ENCODE results near the gene NKIRAS1. TPM values are rescaled to one million over a fixed set of nuclear protein-coding genes. Genes with fewer than 3 reads are reported as not detected.

Gene NKIRAS1
- total RNA-seq, 1 experiment from 2014 or later, result 12.0 TPM

DNA sequence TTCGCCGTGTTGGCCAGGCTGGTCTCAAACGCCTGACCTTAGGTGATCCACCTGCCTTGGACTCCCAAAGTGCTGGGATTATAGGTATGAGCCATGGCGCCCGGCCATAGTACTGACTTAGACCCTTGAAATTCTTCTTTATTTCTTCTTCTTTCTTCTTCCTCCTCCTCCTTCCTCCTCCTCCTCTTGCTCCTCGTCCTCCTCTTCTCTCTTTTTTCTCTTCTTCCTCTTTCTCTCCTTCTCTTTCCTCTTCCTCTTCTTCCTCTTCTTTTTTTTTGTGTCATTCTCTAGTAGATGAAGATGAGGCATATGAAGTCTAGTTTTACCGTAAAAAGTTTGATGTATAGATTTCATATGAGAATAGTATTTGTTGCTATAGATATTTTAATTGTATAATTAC, 9.5 kb upstream of the NKIRAS1 start:
- ChIA-PET RAD21 (ENCODE audit: low non-redundant PET in 1 of 2, low total read pairs in 2 of 2, uncharacterized antibody in 2 of 2, unreplicated experiment in 2 of 2) (no interaction called here), CTCF (interaction anchor here (0.9 kb wide), 1 partner anchor 37 kb away, joined by 3 read pairs; no protein-coding TSS in a partner anchor), POLR2A (interaction anchor here (0.6 to 5.6 kb wide), 2 partner anchors 8 to 62 kb away, joined by 4 to 69 read pairs; partner anchors contain the start of genes NKIRAS1 and RPL15)
- Histone ChIP-seq H3K79me2 (ENCODE audit: insufficient read depth, low read length) (no peaks in the 10 kb centered on the region), H3K9me2 (ENCODE audit: insufficient read depth) (no peaks in the 10 kb centered on the region), H3K27ac (ENCODE audit: low read depth, low read length) (no peak overlapping the region), H3K36me3 (ENCODE audit: control insufficient read depth in 1 of 2, insufficient read depth in 2 of 2, low read length in 2 of 2) (no peaks in the 10 kb centered on the region), H3K9ac (ENCODE audit: low read length) (no peak overlapping the region), H4K20me1 (ENCODE audit: insufficient read depth) (no peaks in the 10 kb centered on the region), H3K9me3 (ENCODE audit: control insufficient read depth in 1 of 2, insufficient read depth in 1 of 2, low read depth in 1 of 2, low read length in 2 of 2) (no peaks in the 10 kb centered on the region), H2AFZ (ENCODE audit: low read depth, low read length, poor library complexity, severe bottlenecking) (no peak overlapping the region), H3K27me3 (ENCODE audit: insufficient read depth, low read length) (no peaks in the 10 kb centered on the region), H3K4me1 (ENCODE audit: control insufficient read depth in 1 of 2, insufficient read depth in 2 of 2, low read length in 2 of 2) (peaks cover 13 to 16% of the 10 kb centered on the region in 2 experiments), H3K4me2 (ENCODE audit: low read length) (no peak overlapping the region), H3K4me3 (replicated peaks in 1 of 2; ENCODE audit: low read depth in 1 of 2, low read length in 2 of 2) (no peak overlapping the region)
- DNase-seq (ENCODE audit: low read depth, low spot score) (no peak), ATAC-seq (no peak)
- BruUV-seq (replicated peaks), result no TSS peak
- intact Hi-C loops (cut with micrococcal nuclease), result no loop called here
- TF ChIP-seq EZH2 (IDR thresholded peaks at IDR 0.05), result no peak
- TF ChIP-seq CTCF (IDR thresholded peaks at IDR 0.05 in 2 of 3, conservative IDR thresholded peaks at IDR 0.05 in 1 of 3; ENCODE audit: borderline replicate concordance in 1 of 3, insufficient read depth in 1 of 3, low read depth in 2 of 3, low read length in 2 of 3), result no peak
- no peak for TF ChIP-seq JUND (IDR thresholded peaks at IDR 0.05)
- no peak for TF ChIP-seq YY1 (IDR thresholded peaks at IDR 0.05; ENCODE audit: extremely low read depth, insufficient replicate concordance, low read depth, low read length)
- no peak for TF ChIP-seq SRF (IDR thresholded peaks at IDR 0.05; ENCODE audit: low read depth)
- no peak for TF ChIP-seq POLR2AphosphoS5 (IDR thresholded peaks at IDR 0.05; ENCODE audit: low read depth, low read length)
- TF ChIP-seq POLR2A (IDR thresholded peaks at IDR 0.05; ENCODE audit: borderline replicate concordance, extremely low read depth, insufficient read depth, insufficient read length), result no peak
- TF ChIP-seq CBX3 (IDR thresholded peaks at IDR 0.05; ENCODE audit: low read depth), result no peak
- no peak for TF ChIP-seq SP1 (IDR thresholded peaks at IDR 0.05; ENCODE audit: low read depth)
- TF ChIP-seq SIN3A (IDR thresholded peaks at IDR 0.05; ENCODE audit: low read depth), result no peak
- no peak for TF ChIP-seq ELF1 (IDR thresholded peaks at IDR 0.05; ENCODE audit: borderline replicate concordance, low read depth)
- TF ChIP-seq REST (IDR thresholded peaks at IDR 0.05; ENCODE audit: low read depth), result no peak
- TF ChIP-seq EGR1 (IDR thresholded peaks at IDR 0.05; ENCODE audit: low read depth), result no peak
- TF ChIP-seq FOSL1 (IDR thresholded peaks at IDR 0.05; ENCODE audit: low read depth), result no peak
- TF ChIP-seq EZH2phosphoT487 (IDR thresholded peaks at IDR 0.05; ENCODE audit: borderline replicate concordance), result no peak
- no peak for TF ChIP-seq ZFX (IDR thresholded peaks at IDR 0.05)
- no peak for TF ChIP-seq CEBPB (IDR thresholded peaks at IDR 0.05; ENCODE audit: low read depth)
- TF ChIP-seq RAD21 (IDR thresholded peaks at IDR 0.05; ENCODE audit: low read depth), result no peak
- no peak for TF ChIP-seq ATF3 (IDR thresholded peaks at IDR 0.05)

Measured in HCT116 (cell line).